ENCODE results near the gene PRAMEF15.
"Not testable (repeated sequence)": the region's sequence is repeated elsewhere in the genome, so short reads cannot be mapped to it uniquely, and the experiment has no call there.

Gene PRAMEF15

GRCh38 chr1:13353476-13353875 is 38.1 kb downstream of the PRAMEF15 start:
- H3K27me3 ChIP-seq (ENCODE audit: control insufficient read depth in 1 of 2, insufficient read depth in 2 of 2, low read length in 2 of 2) = not testable (repeated sequence)

GRCh38 chr1:13354475-13354874 is 39.1 kb downstream of the PRAMEF15 start:
- not testable (repeated sequence) for H3K4me1 ChIP-seq (ENCODE audit: control insufficient read depth, insufficient read depth, low read length); H3K4me3 ChIP-seq (ENCODE audit: low read length in 2 of 2); H3K9me3 ChIP-seq (ENCODE audit: control insufficient read depth in 2 of 2, low read length in 2 of 2); H3K27me3 ChIP-seq (ENCODE audit: control insufficient read depth in 1 of 2, insufficient read depth in 2 of 2, low read length in 2 of 2); H3K27ac ChIP-seq (ENCODE audit: low read length); H3K36me3 ChIP-seq (ENCODE audit: control insufficient read depth in 2 of 2, insufficient read depth in 2 of 2, low read length in 2 of 2); H3K9ac ChIP-seq (ENCODE audit: low read length in 2 of 2)

More at GRCh38 chr1:13353476-13353875, 38.1 kb downstream of the PRAMEF15 start:
- H3K27ac ChIP-seq (ENCODE audit: low read length); H3K9ac ChIP-seq (ENCODE audit: low read length in 2 of 2); H3K9me3 ChIP-seq (ENCODE audit: control insufficient read depth in 2 of 2, low read length in 2 of 2); H3K36me3 ChIP-seq (ENCODE audit: control insufficient read depth in 2 of 2, insufficient read depth in 2 of 2, low read length in 2 of 2); H3K4me1 ChIP-seq (ENCODE audit: control insufficient read depth, insufficient read depth, low read length); H3K4me3 ChIP-seq (ENCODE audit: low read length in 2 of 2): not testable (repeated sequence)

- H3K36me3 ChIP-seq (ENCODE audit: control insufficient read depth in 2 of 2, insufficient read depth in 2 of 2, low read length in 2 of 2); H3K4me3 ChIP-seq (ENCODE audit: low read length in 2 of 2); H3K9ac ChIP-seq (ENCODE audit: low read length in 2 of 2); H3K4me1 ChIP-seq (ENCODE audit: control insufficient read depth, insufficient read depth, low read length); H3K27ac ChIP-seq (ENCODE audit: low read length); H3K9me3 ChIP-seq (ENCODE audit: control insufficient read depth in 2 of 2, low read length in 2 of 2); H3K27me3 ChIP-seq (ENCODE audit: control insufficient read depth in 1 of 2, insufficient read depth in 2 of 2, low read length in 2 of 2): not testable (repeated sequence)
Measured at GRCh38 chr1:13356774-13357173, 41.4 kb downstream of the PRAMEF15 start.

GRCh38 chr1:13362364-13362763 is 47.0 kb downstream of the PRAMEF15 start:
- H3K4me3 ChIP-seq (ENCODE audit: low read length in 2 of 2); H3K27ac ChIP-seq (ENCODE audit: low read length); H3K27me3 ChIP-seq (ENCODE audit: control insufficient read depth in 1 of 2, insufficient read depth in 2 of 2, low read length in 2 of 2); H3K36me3 ChIP-seq (ENCODE audit: control insufficient read depth in 2 of 2, insufficient read depth in 2 of 2, low read length in 2 of 2); H3K9ac ChIP-seq (ENCODE audit: low read length in 2 of 2); H3K9me3 ChIP-seq (ENCODE audit: control insufficient read depth in 2 of 2, low read length in 2 of 2); H3K4me1 ChIP-seq (ENCODE audit: control insufficient read depth, insufficient read depth, low read length): not testable (repeated sequence)

- not testable (repeated sequence) for H3K27ac ChIP-seq (ENCODE audit: low read length); H3K27me3 ChIP-seq (ENCODE audit: control insufficient read depth in 1 of 2, insufficient read depth in 2 of 2, low read length in 2 of 2); H3K36me3 ChIP-seq (ENCODE audit: control insufficient read depth in 2 of 2, insufficient read depth in 2 of 2, low read length in 2 of 2); H3K4me1 ChIP-seq (ENCODE audit: control insufficient read depth, insufficient read depth, low read length); H3K4me3 ChIP-seq (ENCODE audit: low read length in 2 of 2); H3K9ac ChIP-seq (ENCODE audit: low read length in 2 of 2); H3K9me3 ChIP-seq (ENCODE audit: control insufficient read depth in 2 of 2, low read length in 2 of 2)
Measured at GRCh38 chr1:13364928-13365327, 49.5 kb downstream of the PRAMEF15 start.

- H3K36me3 ChIP-seq (ENCODE audit: control insufficient read depth in 2 of 2, insufficient read depth in 2 of 2, low read length in 2 of 2); H3K27me3 ChIP-seq (ENCODE audit: control insufficient read depth in 1 of 2, insufficient read depth in 2 of 2, low read length in 2 of 2); H3K4me1 ChIP-seq (ENCODE audit: control insufficient read depth, insufficient read depth, low read length); H3K9ac ChIP-seq (ENCODE audit: low read length in 2 of 2); H3K9me3 ChIP-seq (ENCODE audit: control insufficient read depth in 2 of 2, low read length in 2 of 2); H3K27ac ChIP-seq (ENCODE audit: low read length); H3K4me3 ChIP-seq (ENCODE audit: low read length in 2 of 2): not testable (repeated sequence)
Measured at GRCh38 chr1:13366536-13366935, 51.2 kb downstream of the PRAMEF15 start.

GRCh38 chr1:13368544-13368943 is 53.2 kb downstream of the PRAMEF15 start:
- H3K27ac ChIP-seq (ENCODE audit: low read length); H3K9me3 ChIP-seq (ENCODE audit: control insufficient read depth in 2 of 2, low read length in 2 of 2); H3K4me3 ChIP-seq (ENCODE audit: low read length in 2 of 2); H3K9ac ChIP-seq (ENCODE audit: low read length in 2 of 2); H3K27me3 ChIP-seq (ENCODE audit: control insufficient read depth in 1 of 2, insufficient read depth in 2 of 2, low read length in 2 of 2); H3K4me1 ChIP-seq (ENCODE audit: control insufficient read depth, insufficient read depth, low read length); H3K36me3 ChIP-seq (ENCODE audit: control insufficient read depth in 2 of 2, insufficient read depth in 2 of 2, low read length in 2 of 2): not testable (repeated sequence)

All from stomach smooth muscle (tissue), 2 donors.